K562 (cell line): ENCODE data around the gene MPDU1. TPM values are rescaled to one million over a fixed set of nuclear protein-coding genes. Genes with fewer than 3 reads are reported as not detected.

Experiments used
- ATAC-seq: fragments of 200-7000 bp; cut with Tn5 transposase; 3 replicates; pipeline ENCODE4 v1.9.1; 2020; ENCODE audit warnings: moderate library complexity
- BruUV-seq: library from RNA; stranded (reverse); fragments of 400-500 nt; replicated peaks from 2 replicates; lab custom pipeline; 2021; lab: Mats Ljungman, UMichigan
- CTCF ChIA-PET: fragments of 300-600 bp; formaldehyde crosslinking; extraction: SDS; loops from one replicate; lab custom pipeline; 2021; ENCODE audit warnings: low intra/inter-chr PET ratio; lab: Yijun Ruan, JAX
- POLR2A ChIA-PET: fragments of 300-600, 350-650 bp; sonication (Branson Sonifier 250); formaldehyde crosslinking; extraction: SDS; loops from one replicate; lab custom pipeline; 2021; ENCODE audit warnings: antibody characterized with exemption, inconsistent platforms; lab: Yijun Ruan, JAX
- DNase-seq, 4 experiments: peaks; one replicate each; pipeline versions ENCODE4 v3.0.0 to v3.0.0-alpha.2; 2011 to 2018; ENCODE audit warnings: low spot score in 3 of 4, mixed read lengths in 3 of 4; ENCODE audit errors: extremely low read depth in 1 of 4
- FAIRE-seq: peaks from 2 replicates; lab custom pipeline; 2011; peaks lifted over from hg19 to GRCh38; lab: Jason Lieb, UNC
- H2AFZ ChIP-seq: 2 replicates; pipeline ENCODE4 v1.6.0; 2011; ENCODE audit warnings: low read depth, low read length, control low read depth, inconsistent platforms
- H3K27ac ChIP-seq: fragments of 200-600 bp; 3 replicates; pipeline ENCODE4 v1.8.0; 2011; ENCODE audit warnings: low read depth, mild to moderate bottlenecking, control low read depth, inconsistent platforms, low read length, moderate library complexity, mixed read lengths; ENCODE audit errors: extremely low read depth
- H3K27me3 ChIP-seq, 2 experiments: fragments of 300-600 bp in 1 of 2; 2 replicates in 1 of 2; 3 replicates in 1 of 2; pipeline versions ENCODE4 v1.6.0 to v1.8.0; 2011; ENCODE audit warnings: inconsistent platforms in 2 of 2, low read length in 2 of 2, mild to moderate bottlenecking in 1 of 2, mixed read lengths in 1 of 2, moderate library complexity in 1 of 2; ENCODE audit not compliant: control insufficient read depth in 2 of 2, insufficient read depth in 2 of 2
- H3K36me3 ChIP-seq: fragments of 300-600 bp; 3 replicates; pipeline ENCODE4 v1.8.0; 2011; ENCODE audit warnings: mild to moderate bottlenecking, low read length, inconsistent platforms; ENCODE audit not compliant: control insufficient read depth, insufficient read depth
- H3K4me1 ChIP-seq, 2 experiments: fragments of 200-600 bp in 1 of 2; replicated peaks in 1 of 2; 2 replicates in 1 of 2; 3 replicates in 1 of 2; pipeline versions ENCODE4 v1.5.1 to v1.8.0; 2011; ENCODE audit warnings: inconsistent platforms in 2 of 2, low read length in 2 of 2, mild to moderate bottlenecking in 1 of 2, mixed read lengths in 1 of 2, moderate library complexity in 1 of 2; ENCODE audit not compliant: control insufficient read depth in 2 of 2, insufficient read depth in 2 of 2
- H3K4me2 ChIP-seq: 2 replicates; pipeline ENCODE4 v1.6.1; 2011; ENCODE audit warnings: low read length, control low read depth, inconsistent platforms, mixed read lengths; ENCODE audit not compliant: insufficient read depth
- H3K4me3 ChIP-seq: fragments of 200-600 bp; sonication (generic), shearing (Covaris generic); 2 replicates; pipeline ENCODE4 v1.5.1; 2016; ENCODE audit warnings: control low read depth, inconsistent platforms
- H3K79me2 ChIP-seq: fragments of 200-600 bp; 3 replicates; pipeline ENCODE4 v1.8.0; 2011; ENCODE audit warnings: low read length, inconsistent platforms; ENCODE audit not compliant: control insufficient read depth, insufficient read depth
- H3K9ac ChIP-seq, 2 experiments: 2 replicates each; pipeline versions ENCODE4 v1.6.0 to v1.6.1; 2011; ENCODE audit warnings: low read depth in 2 of 2, low read length in 2 of 2, control low read depth in 1 of 2, inconsistent platforms in 1 of 2, mild to moderate bottlenecking in 1 of 2, mixed read lengths in 1 of 2; ENCODE audit not compliant: insufficient read depth in 1 of 2
- H3K9me1 ChIP-seq: one replicate; pipeline ENCODE4 v1.6.0; 2011; ENCODE audit warnings: inconsistent platforms, mild to moderate bottlenecking, low read length, moderate library complexity; ENCODE audit not compliant: control insufficient read depth, insufficient read depth
- H3K9me3 ChIP-seq: replicated peaks from 2 replicates; pipeline ENCODE4 v1.5.1; 2011; ENCODE audit warnings: low read depth, low read length, inconsistent platforms; ENCODE audit not compliant: control insufficient read depth, insufficient read depth
- H4K20me1 ChIP-seq: replicated peaks from 2 replicates; pipeline ENCODE4 v1.6.1; 2011; ENCODE audit warnings: low read length, inconsistent platforms, mixed read lengths; ENCODE audit not compliant: control insufficient read depth, insufficient read depth
- MGA ChIP-seq: fragments of 450-650 bp; IDR thresholded peaks from 2 replicates; pipeline ENCODE4 v1.6.1; 2016; ENCODE audit warnings: mild to moderate bottlenecking, moderate library complexity
- NCOA6 ChIP-seq: fragments of 450-650 bp; IDR thresholded peaks from 2 replicates; pipeline ENCODE4 v1.6.1; 2017; ENCODE audit warnings: mild to moderate bottlenecking
- SAFB ChIP-seq: fragments of 200-400 bp; formaldehyde crosslinking; IDR thresholded peaks from 2 replicates; pipeline ENCODE4 v1.6.1; 2017; ENCODE audit warnings: low read depth, low read length, borderline replicate concordance
- SOX6 ChIP-seq: fragments of 450-650 bp; IDR thresholded peaks from 2 replicates; pipeline ENCODE4 v1.6.1; 2014; ENCODE audit warnings: mild to moderate bottlenecking
- WGBS: fragments of 100-300 bp; shearing (Covaris generic); methylation state at CpG from one replicate; pipeline ENCODE4 v1.1.6; 2016; ENCODE audit warnings: low coverage, mixed read lengths; ENCODE audit not compliant: insufficient coverage; ENCODE audit errors: missing lambda C conversion rate; 5-methylcytosine and 5-hydroxymethylcytosine counted together
- in situ Hi-C: fragments of 300-500 bp; cut with MboI; formaldehyde crosslinking; loops from 4 replicates; pipeline ENCODE4 v1.15.0; 2018; ENCODE audit warnings: inconsistent platforms, mixed read lengths
- intact Hi-C: fragments of 100-400 bp; cut with micrococcal nuclease; formaldehyde crosslinking; loops from 2 replicates; pipeline ENCODE4 v1.14.2; 2022
- polyA plus RNA-seq, 8 experiments: library from polyadenylated mRNA; depleted of rRNA in 4 of 8; stranded (reverse) in 5 of 8; unstranded in 3 of 8; fragments of >200 nt; fragmentation: Nextera tagmentation in 2 of 8; fragmentation: Illumina TruSeq in 1 of 8; extraction: Ambion mirVana in 2 of 8; extraction: Trizol in 1 of 8; gene quantifications; 2 replicates each; pipeline versions ENCODE4 v1.2.1 to v1.2.3, GENCODE V29; 2011 to 2014; ENCODE audit warnings: inconsistent platforms in 1 of 8, missing spikeins in 1 of 8
- total RNA-seq, 7 experiments: library from RNA; depleted of rRNA in 6 of 7; stranded (reverse); fragments of >200 nt in 6 of 7; fragmentation: Illumina TruSeq in 2 of 7; extraction: Trizol in 2 of 7; gene quantifications; 2 replicates each; pipeline versions ENCODE4 v1.2.1 to v1.2.3, GENCODE V29; 2011 to 2021; ENCODE audit warnings: low replicate concordance in 1 of 7
- TF ChIP-seq, protein P1 (sequence below): sonication (generic); formaldehyde crosslinking; IDR thresholded peaks from 2 replicates; pipeline ENCODE4 v1.9.0; 2022; ENCODE audit warnings: mild to moderate bottlenecking, missing genetic modification reagents

Gene MPDU1
- total and polyA plus RNA-seq, 9 of the 15 experiments (the other 6 are each of a cell fraction or from before 2014, with no cell fraction given), result 4.9 to 179 (median 77.1) TPM

DNA sequence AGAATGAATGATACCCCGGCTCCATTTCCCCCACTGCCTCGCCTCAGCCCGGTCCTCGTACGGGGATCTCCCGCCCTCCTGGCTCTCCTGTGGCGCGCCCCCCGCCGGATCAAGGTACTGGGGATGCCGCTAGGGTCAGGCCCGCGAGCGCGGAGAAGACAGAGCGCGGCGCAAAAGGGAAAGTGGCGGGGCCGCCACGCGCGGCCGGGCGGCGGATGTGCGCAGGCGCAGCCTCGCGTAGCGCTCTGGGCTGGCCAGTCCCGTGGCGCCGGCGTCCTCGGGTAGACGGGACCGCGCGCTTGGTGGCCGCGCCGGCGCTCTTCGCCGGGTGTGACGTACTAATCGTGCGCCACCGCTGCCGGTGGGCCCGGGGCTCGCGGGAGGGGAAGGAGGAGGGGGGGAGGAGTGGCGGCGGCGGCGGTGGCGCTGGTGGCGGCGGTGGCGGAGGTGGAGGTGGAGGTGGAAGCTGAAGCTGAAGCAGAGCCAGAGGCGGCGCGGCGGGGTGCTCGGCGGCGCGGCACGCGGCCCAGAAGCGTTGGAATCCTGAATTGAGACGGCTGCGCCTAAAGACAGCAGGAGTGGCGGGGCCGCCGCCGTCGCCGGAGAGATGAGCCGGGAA lies 22.0 kb upstream of the MPDU1 start, which contains the start of gene SENP3:
SENP3 (plus strand) TSS at position 331 of the 619 bp plus-strand sequence. CDS start 1,158 bp downstream, outside the sequence.
- H4K20me1 ChIP-seq, result no peaks in the 10 kb centered on the region
- H3K9me3 ChIP-seq, result no peaks in the 10 kb centered on the region
- ChIA-PET CTCF (interaction anchor here (0.6 to 2.3 kb wide), 3 partner anchors 47 to 1937 kb away, joined by 3 to 16 read pairs (median 4); partner anchors contain the start of genes TP53 and WRAP53), POLR2A (interaction anchor here (1.1 kb wide), 1 partner anchor 155 kb away, joined by 4 read pairs; no protein-coding TSS in a partner anchor)
- in situ Hi-C loops (loop anchor here (25.0 kb wide), 1 partner anchor 524 kb away; the partner anchor contains the start of genes SLC16A11 and SLC16A13), intact Hi-C loops (loop anchor here (1.0 to 5.0 kb wide), 3 partner anchors 47 to 204 kb away; partner anchors contain the start of genes POLR2A and TMEM95)
- H3K9ac ChIP-seq, result peak within 1 kb of the TSS; percentile 85 to 95
- 2% methylated on average over 23 of the region's 82 CpGs for WGBS
- peak within 1 kb of the TSS; percentile 98 for H3K4me2 ChIP-seq
- peak within 1 kb of the TSS; percentile 81 for H3K27ac ChIP-seq
- peak within 1 kb of the TSS; percentile 90 for H2AFZ ChIP-seq
- H3K4me1 ChIP-seq, result peaks cover 10 to 52% of the 10 kb centered on the region in 2 experiments; a peak in 4 of 5 replicates
- H3K9me1 ChIP-seq, result no peaks in the 10 kb centered on the region
- H3K4me3 ChIP-seq, result peak within 1 kb of the TSS; percentile 76
- no peaks in the 10 kb centered on the region for H3K27me3 ChIP-seq
- BruUV-seq, result no TSS peak
- ATAC-seq (peak; percentile 94), DNase-seq (peak; percentile 90 to 95 (median 90)), FAIRE-seq (peak; percentile 52)
- peaks cover 38% of the 10 kb centered on the region; the same call in 2 of the 3 replicates for H3K36me3 ChIP-seq
- H3K79me2 ChIP-seq, result peaks cover 33% of the 10 kb centered on the region
- TF ChIP-seq SAFB, result 0 out of 2 replicates have a peak, but pooled peaks have one; percentile 11
- TF ChIP-seq, protein P1, sequence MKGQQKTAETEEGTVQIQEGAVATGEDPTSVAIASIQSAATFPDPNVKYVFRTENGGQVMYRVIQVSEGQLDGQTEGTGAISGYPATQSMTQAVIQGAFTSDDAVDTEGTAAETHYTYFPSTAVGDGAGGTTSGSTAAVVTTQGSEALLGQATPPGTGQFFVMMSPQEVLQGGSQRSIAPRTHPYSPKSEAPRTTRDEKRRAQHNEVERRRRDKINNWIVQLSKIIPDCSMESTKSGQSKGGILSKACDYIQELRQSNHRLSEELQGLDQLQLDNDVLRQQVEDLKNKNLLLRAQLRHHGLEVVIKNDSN (CRISPR knock-in tag), result peak; percentile 16; the same call in 1 of the 2 replicates
- peak; percentile 42; the same call in 1 of the 2 replicates for TF ChIP-seq MGA
- TF ChIP-seq SOX6, result no peak
- TF ChIP-seq NCOA6, result no peak
